GM19467 (cell line): ENCODE measurements around the gene EVI5.
"Not testable (repeated sequence)": the region's sequence is repeated elsewhere in the genome, so short reads cannot be mapped to it uniquely, and the experiment has no call there.

ENCODE experiments used
- ATAC-seq: cut with Tn5 transposase; IDR thresholded peaks from one replicate; pipeline ENCODE4 v1.9.1; 2021; ENCODE audit warnings: mild to moderate bottlenecking, moderate library complexity; ENCODE audit not compliant: unreplicated experiment

Gene EVI5

DNA sequence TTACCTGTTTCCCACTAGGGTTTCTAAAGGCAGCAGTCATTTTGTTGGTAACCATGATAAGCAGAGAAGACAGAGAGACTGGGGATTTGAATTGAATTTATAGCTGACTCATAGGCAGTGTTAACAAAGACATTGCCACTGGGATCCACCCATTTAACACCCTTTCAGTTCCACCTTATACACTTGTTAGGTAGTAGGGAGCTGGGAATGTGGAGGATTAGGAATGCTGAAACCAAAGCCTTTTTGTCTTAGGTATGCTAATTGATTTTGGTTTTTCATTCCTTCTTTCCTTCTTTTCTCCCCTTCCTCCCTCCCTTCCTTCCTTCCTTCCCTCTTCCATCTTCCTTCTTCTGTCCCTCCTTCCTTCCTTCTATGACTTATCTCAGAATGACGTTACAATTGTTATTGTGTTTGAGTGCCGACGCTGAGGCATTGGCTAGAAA lies 7.5 kb upstream of the EVI5 start:
- no peak for ATAC-seq

DNA sequence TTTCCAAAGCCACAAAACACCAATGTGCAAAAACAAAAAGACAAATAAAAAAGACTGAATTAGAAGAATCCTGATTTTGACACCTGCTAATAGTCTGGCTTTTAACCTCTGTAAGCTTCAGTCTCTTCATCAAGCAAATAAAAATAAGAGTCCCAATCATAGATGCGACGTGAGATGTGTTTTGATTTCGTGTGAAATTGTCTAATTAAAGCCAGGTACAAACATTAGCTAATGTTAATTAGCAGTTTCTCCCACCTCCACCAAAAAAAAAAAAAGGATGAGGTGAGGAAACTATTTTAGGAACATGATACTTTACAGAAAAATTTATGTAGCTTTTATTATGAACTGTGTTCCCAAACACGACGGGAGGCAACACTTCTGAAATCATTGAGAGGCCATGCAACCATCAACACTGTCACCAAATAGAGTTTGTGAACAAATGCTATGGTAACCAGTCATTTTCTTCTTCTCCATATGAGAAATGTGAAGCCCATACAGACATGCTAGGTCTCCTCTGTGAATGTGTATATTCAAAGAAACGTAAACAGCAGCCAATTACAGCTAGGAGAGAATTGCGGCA lies 6.7 kb upstream of the EVI5 start:
- no peak for ATAC-seq

DNA sequence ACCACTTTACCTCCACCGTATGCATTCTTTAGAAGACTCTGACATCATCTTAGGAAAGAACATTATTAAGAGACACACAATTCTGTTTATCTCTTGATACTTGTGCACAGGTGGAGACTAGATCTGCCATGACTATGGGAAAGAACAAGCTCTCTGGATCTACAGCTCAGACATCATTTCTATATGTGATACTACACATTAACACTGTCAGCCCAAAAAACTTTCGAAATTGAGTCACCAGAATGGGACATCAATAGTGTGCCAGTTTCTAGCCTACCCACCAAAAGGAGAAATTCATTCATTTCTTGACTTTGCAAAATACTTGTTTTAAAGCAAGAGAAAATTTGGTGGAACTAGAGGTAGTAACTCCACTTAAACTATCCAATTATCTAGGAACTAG lies 6.0 kb upstream of the EVI5 start:
- no peak for ATAC-seq

GRCh38 chr1:92790081-92790480 lies 5.2 kb upstream of the EVI5 start:
- ATAC-seq = no peak

- ATAC-seq = no peak
Measured at GRCh38 chr1:92786111-92786901, 1.4 kb upstream of the EVI5 start.

DNA sequence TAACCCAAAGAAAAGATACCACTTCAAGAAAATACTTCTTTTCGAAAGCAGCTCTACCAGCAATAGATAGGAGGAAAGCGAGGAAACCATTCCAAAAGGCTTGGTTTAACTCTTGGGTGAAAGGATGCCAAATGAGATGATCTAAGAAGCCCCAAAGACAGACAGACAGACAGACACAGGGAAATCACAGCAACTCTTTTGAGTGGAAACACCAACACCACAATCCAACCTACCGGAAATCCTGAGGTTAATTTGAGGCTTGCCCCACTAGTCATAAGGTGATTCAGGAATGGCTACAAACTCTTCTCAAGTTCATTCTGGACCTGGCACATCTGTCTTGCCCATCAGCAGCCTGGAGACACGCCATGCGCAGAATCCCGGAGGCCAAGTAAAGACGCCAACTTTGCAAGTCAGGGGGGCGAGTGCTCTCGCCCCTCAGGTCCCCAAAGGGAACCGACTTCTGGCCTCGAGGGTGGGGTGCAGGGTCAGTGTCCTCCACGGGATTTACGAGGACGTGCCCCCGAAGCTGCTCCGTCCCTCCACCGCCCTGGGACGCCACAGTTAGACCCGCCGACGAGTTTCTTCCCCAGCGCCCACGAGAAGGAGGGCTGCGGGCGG lies 778 bp downstream of the EVI5 start:
- ATAC-seq = peak; percentile 14

- ATAC-seq = not testable (repeated sequence)
Measured at GRCh38 chr1:92783550-92783949, 1.4 kb downstream of the EVI5 start.

- no peak for ATAC-seq
Measured at GRCh38 chr1:92778376-92778775, 6.5 kb downstream of the EVI5 start.

GRCh38 chr1:92774407-92774806 lies 10.5 kb downstream of the EVI5 start:
- no peak for ATAC-seq

GRCh38 chr1:92773749-92774148 lies 11.2 kb downstream of the EVI5 start:
- not testable (repeated sequence) for ATAC-seq

DNA sequence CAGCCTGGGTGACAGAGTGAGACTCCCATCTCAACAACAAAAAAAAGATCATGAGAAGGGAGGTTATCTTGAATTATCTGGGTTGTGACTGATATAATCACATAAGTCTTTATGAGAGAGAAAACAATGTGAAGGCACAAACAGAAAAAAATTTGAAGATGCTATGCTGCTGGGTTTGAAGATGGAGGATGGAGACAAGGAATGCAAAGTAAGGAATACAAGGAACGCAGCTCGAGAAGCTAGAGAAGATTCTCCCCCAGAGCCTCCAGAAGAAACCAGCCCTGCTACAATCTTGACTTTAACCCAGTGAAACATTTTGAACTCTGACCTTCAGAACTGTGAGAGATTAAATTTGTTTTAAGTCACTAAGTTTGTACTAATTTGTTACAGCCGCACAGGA lies 15.1 kb downstream of the EVI5 start:
- ATAC-seq = no peak

GRCh38 chr1:92768915-92769314 lies 16.0 kb downstream of the EVI5 start:
- no peak for ATAC-seq

DNA sequence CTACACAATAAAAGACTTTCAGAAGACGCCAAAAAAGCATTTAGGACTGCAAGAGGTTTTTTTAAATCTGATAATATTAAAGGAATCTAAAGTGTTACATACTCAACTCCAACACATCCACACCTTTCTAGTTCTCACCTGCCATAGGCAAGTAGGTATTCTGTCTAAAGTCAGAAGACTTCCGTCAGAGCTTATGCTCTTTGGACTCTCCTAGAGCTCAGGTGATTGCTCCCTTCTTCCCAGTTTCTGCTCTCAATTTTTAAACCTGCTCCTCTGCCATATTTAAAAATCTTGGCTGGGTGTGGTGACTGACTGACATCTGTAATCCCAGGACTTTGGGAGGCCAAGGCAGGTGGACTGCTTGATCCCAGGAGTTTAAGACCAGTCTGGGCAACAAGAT lies 16.6 kb downstream of the EVI5 start:
- no peak for ATAC-seq

GRCh38 chr1:92764116-92764515 lies 20.8 kb downstream of the EVI5 start:
- no peak for ATAC-seq

- no peak for ATAC-seq
Measured at GRCh38 chr1:92762355-92762754, 22.6 kb downstream of the EVI5 start.

DNA sequence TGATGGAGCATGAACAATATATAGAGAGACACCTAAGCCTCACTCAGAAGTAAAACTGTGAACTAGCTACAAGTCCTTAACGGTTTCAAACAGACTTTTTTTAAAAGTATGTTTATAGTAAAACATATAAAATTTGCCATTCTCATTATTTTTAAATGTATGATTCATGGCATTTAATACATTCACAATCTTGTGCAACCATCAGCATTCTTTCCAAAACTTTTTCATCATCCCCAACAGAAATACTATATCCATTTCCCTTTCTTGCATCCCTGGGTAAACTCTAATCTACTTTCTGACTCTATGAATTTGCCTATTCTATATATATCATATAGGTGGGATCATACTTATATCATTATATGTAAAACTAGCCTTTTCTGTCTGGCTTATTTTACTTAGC lies 25.5 kb downstream of the EVI5 start:
- ATAC-seq = no peak

DNA sequence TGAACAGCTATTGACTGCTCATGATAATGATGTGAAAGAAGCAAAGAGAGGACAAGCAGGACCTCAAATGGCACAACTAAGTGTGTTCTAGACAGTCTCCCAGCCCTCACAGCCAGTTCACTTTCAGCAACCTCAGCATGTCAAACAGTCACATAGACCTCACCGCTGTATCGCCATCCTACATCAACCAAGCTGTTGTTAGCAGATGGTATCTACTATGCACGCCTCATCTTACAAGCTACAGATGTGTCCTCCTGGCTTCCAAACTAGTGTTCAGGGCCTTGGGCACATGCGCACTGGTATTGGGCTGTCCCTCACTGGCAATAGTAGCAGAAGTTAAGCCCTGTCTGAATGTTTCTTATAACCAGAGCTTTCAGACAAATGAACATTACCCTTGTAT lies 28.4 kb downstream of the EVI5 start:
- ATAC-seq = no peak

GRCh38 chr1:92755541-92756461 lies 29.1 kb downstream of the EVI5 start:
- no peak for ATAC-seq

- ATAC-seq = no peak
Measured at GRCh38 chr1:92754719-92755050, 30.2 kb downstream of the EVI5 start.

- no peak for ATAC-seq
Measured at GRCh38 chr1:92754000-92754718, 30.7 kb downstream of the EVI5 start.

DNA sequence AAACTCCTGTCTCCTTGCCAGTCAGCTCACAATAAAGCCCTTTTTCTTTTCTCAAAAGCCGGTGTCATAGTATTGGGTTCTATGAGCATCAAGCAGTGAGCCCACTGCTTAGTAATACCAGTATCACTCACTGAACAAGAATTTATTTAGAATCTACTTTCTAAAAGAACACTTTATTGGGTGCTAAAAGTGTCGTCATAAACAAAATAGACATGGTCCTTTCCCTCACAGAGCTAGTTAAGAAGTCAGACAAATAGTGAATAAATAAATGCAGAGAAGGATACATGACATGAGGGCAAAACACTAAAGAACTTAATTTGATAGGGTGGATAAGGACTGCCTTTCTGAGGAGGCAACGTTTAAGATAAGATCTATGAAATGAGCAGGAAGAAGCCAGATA lies 32.2 kb downstream of the EVI5 start:
- ATAC-seq = no peak
